Measurements from ENCODE around the gene TFAP2D.

The TFAP2D gene

DNA sequence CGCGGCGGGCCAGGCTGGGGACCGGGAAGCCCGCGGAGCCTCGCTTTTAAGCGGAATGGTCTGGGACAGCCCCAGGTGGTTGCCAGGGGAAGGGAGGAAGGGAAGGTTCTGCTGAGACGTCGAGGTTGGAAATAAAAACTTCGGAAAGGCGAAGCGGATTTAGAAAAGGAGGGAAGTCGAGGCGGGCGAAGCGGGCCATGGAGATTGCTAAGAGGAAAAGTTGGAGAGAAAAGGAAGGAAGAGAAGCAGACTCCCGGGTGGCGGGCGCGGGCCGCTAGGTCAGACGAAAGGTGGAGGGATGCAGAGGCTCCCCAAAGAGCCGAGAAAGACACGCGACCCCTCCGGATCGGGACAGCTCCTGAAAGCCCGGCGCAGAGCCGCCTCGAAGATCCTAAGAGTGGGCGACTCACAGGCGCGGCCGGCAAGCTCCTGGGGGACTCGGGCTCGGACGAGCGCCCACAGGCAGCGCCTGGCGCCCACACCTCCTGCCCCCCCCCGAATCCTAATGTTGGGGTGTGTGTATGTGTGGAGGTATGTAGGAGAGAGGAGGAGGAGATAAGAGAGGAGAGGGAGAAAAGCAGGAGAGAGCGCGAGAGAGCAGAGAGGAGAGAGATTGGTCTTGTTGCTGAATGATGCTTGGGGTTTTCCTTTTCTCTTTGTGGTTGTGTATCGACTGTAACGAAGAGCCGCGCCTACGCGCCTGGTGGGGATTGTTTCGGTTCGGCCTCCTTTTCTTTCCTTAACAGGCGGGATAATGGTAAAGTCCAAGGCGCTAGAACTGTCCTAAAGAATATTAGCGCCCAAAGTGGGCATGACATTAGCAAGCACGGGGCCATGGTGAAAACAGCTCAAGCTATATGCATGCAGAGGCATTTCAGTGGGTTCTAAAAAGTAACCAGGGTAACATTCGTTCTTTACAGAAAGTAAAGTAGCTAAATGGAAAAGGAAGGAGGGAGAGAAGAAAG, 106.9 kb downstream of the TFAP2D start:
- DNase-seq: no peak

DNA sequence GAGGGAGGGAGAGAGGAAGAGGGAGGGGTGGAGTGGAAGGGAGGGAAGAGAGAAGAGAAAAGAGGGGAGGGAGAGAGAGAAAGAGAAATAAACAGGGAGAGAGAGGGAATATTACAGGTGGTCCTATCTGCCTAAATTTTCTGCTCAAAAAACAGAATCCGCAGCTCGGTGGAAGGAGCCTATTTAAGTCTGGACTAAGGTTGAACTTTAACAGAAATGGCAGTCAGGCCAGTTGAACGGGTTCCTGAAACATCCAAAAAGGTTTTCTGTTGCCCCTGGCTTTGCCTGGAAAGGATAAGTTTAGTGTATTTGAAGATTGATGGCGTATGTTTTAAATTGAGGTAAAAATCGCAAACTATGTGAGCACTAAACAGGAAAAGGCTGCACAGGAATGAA, 107.5 kb downstream of the TFAP2D start:
- no peak for DNase-seq

GRCh38 chr6:50821441-50822077, 108.2 kb downstream of the TFAP2D start:
- DNase-seq: no peak

GRCh38 chr6:50822078-50822476, 108.8 kb downstream of the TFAP2D start:
- DNase-seq: no peak

Measured in activated T-cell treated with anti-CD3 and anti-CD28 coated beads, Interleukin-2, amount 50 U/mL, for 1 hour (primary cell).